H1 (cell line): Measurements from ENCODE around the gene DOCK1.

Source experiments
- ASH2L ChIP-seq: fragments of 200-600, 300-600 bp; sonication (generic); IDR thresholded peaks from one replicate; pipeline ENCODE4 v1.7.1; 2017; ENCODE audit warnings: low read length
- CTCF ChIP-seq, 3 experiments: IDR thresholded peaks; 1 replicate in 2 of 3; 2 replicates in 1 of 3; pipeline versions ENCODE4 v1.5.1 to v1.6.1; 2011; ENCODE audit warnings: low read length in 3 of 3, mild to moderate bottlenecking in 3 of 3, inconsistent platforms in 2 of 3, low read depth in 1 of 3, moderate library complexity in 1 of 3; ENCODE audit not compliant: insufficient read depth in 1 of 3; ENCODE audit errors: control extremely low read depth in 1 of 3
- EP300 ChIP-seq, 2 experiments: IDR thresholded peaks; 1 replicate in 1 of 2; 2 replicates in 1 of 2; pipeline ENCODE4 v1.6.1; 2011 to 2012; ENCODE audit warnings: low read depth in 2 of 2, low read length in 2 of 2, mild to moderate bottlenecking in 2 of 2, borderline replicate concordance in 1 of 2, inconsistent platforms in 1 of 2, moderate library complexity in 1 of 2
- HDAC2 ChIP-seq, 2 experiments: fragments of 300-600 bp in 1 of 2; sonication (generic) in 1 of 2; IDR thresholded peaks; 2 replicates each; pipeline ENCODE4 v1.6.1; 2011 to 2012; ENCODE audit warnings: low read depth in 2 of 2, low read length in 2 of 2, mild to moderate bottlenecking in 2 of 2, moderate library complexity in 2 of 2, borderline replicate concordance in 1 of 2, inconsistent platforms in 1 of 2
- HDAC6 ChIP-seq: IDR thresholded peaks from one replicate; pipeline ENCODE4 v1.7.1; 2012; ENCODE audit warnings: low read depth, mild to moderate bottlenecking, inconsistent platforms, low read length, moderate library complexity
- JUN ChIP-seq: IDR thresholded peaks from 2 replicates; pipeline ENCODE4 v1.6.1; 2011; ENCODE audit warnings: low read depth, mild to moderate bottlenecking, improper control_type of control experiment, low read length
- MAFK ChIP-seq: IDR thresholded peaks from 2 replicates; pipeline ENCODE4 v1.6.1; 2012; ENCODE audit warnings: low read depth, mild to moderate bottlenecking, improper control_type of control experiment, low read length
- MAX ChIP-seq: IDR thresholded peaks from 2 replicates; pipeline ENCODE4 v1.6.1; 2012; ENCODE audit warnings: inconsistent platforms
- POLR2A ChIP-seq, 2 experiments: IDR thresholded peaks; 1 replicate in 1 of 2; 2 replicates in 1 of 2; pipeline ENCODE4 v1.6.1; 2011; ENCODE audit warnings: low read depth in 2 of 2, low read length in 2 of 2, mild to moderate bottlenecking in 2 of 2; ENCODE audit errors: control extremely low read depth in 1 of 2
- POLR2AphosphoS5 ChIP-seq: IDR thresholded peaks from 2 replicates; pipeline ENCODE4 v1.6.1; 2011; ENCODE audit warnings: low read depth, low read length
- RAD21 ChIP-seq, 2 experiments: IDR thresholded peaks in 1 of 2; conservative IDR thresholded peaks in 1 of 2; 2 replicates each; pipeline ENCODE4 v1.6.1; 2011; ENCODE audit warnings: low read depth in 2 of 2, low read length in 2 of 2, improper control_type of control experiment in 1 of 2, inconsistent platforms in 1 of 2, mild to moderate bottlenecking in 1 of 2, moderate library complexity in 1 of 2
- RXRA ChIP-seq: IDR thresholded peaks from 2 replicates; pipeline ENCODE4 v1.6.1; 2011; ENCODE audit warnings: low read depth, mild to moderate bottlenecking, low read length, moderate library complexity; ENCODE audit not compliant: insufficient read depth
- SRF ChIP-seq: IDR thresholded peaks from 2 replicates; pipeline ENCODE4 v1.6.1; 2011; ENCODE audit warnings: mild to moderate bottlenecking, low read depth, low read length, moderate library complexity

DNA sequence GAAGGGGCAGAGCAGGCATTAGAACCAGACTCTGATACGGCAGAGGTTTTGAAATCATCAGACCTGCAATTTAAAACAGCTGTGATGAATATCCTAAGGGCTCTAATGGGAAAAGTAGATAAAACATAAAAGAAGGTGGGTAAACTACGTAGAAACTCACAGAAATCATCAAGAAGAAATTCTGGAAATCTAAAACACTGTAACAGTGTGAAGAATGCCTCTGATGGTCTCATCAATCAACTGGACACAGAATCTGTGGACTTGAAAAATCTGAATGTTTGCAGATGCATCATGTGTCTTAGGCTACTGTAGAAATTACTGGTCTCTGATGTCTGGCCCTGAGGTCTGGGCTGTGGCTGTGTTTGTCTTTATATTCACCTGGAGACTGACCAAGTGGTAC, 470.8 kb downstream of the DOCK1 start:
- TF ChIP-seq POLR2A (IDR thresholded peaks at IDR 0.05; ENCODE audit: control extremely low read depth in 1 of 2, low read depth in 2 of 2, low read length in 2 of 2): no peak
- no peak for TF ChIP-seq CTCF (IDR thresholded peaks at IDR 0.05; ENCODE audit: control extremely low read depth in 1 of 3, insufficient read depth in 1 of 3, low read depth in 1 of 3, low read length in 3 of 3)
- no peak for TF ChIP-seq JUN
- no peak for TF ChIP-seq MAX
- TF ChIP-seq HDAC6: no peak
- no peak for TF ChIP-seq EP300 (IDR thresholded peaks at IDR 0.05; ENCODE audit: borderline replicate concordance in 1 of 2, low read depth in 2 of 2, low read length in 2 of 2)
- no peak for TF ChIP-seq SRF
- no peak for TF ChIP-seq MAFK
- no peak for TF ChIP-seq POLR2AphosphoS5
- TF ChIP-seq HDAC2 (IDR thresholded peaks at IDR 0.05; ENCODE audit: borderline replicate concordance in 1 of 2, low read depth in 2 of 2, low read length in 2 of 2): no peak
- TF ChIP-seq RAD21 (IDR thresholded peaks at IDR 0.05 in 1 of 2, conservative IDR thresholded peaks at IDR 0.05 in 1 of 2; ENCODE audit: low read depth in 2 of 2, low read length in 2 of 2): no peak
- no peak for TF ChIP-seq ASH2L
- TF ChIP-seq RXRA: no peak
